ENCODE results near the gene ABCB11.

The ABCB11 gene

GRCh38 chr2:168999668-169000213 is 31.4 kb downstream of the ABCB11 start:
- DNase-seq (ENCODE audit: extremely low spot score): no peak
- TF ChIP-seq HDGF (IDR thresholded peaks at IDR 0.05; ENCODE audit: borderline replicate concordance) (no peak), SP1 (IDR thresholded peaks at IDR 0.05) (no peak)
- ChIA-PET CTCF (no interaction called here), POLR2A (no interaction called here)

- POLR2A ChIA-PET: no interaction called here
- CTCF ChIA-PET: no interaction called here
- DNase-seq (ENCODE audit: extremely low spot score): no peak
- TF ChIP-seq FOXA1 (IDR thresholded peaks at IDR 0.05) (no peak), SUZ12 (IDR thresholded peaks at IDR 0.05) (no peak), CTBP1 (IDR thresholded peaks at IDR 0.05; ENCODE audit: borderline replicate concordance) (no peak), L3MBTL2 (conservative IDR thresholded peaks at IDR 0.05) (no peak), BHLHE40 (IDR thresholded peaks at IDR 0.05; ENCODE audit: borderline replicate concordance) (no peak), SP1 (IDR thresholded peaks at IDR 0.05) (no peak), FOXK2 (IDR thresholded peaks at IDR 0.05) (no peak), ARNT (IDR thresholded peaks at IDR 0.05) (no peak), TARDBP (IDR thresholded peaks at IDR 0.05) (no peak), ZNF384 (IDR thresholded peaks at IDR 0.05) (no peak)
These were observed 32.4 kb downstream of the ABCB11 start for GRCh38 chr2:168998609-168999211.

GRCh38 chr2:168997794-168998193 is 33.3 kb downstream of the ABCB11 start:
- ChIA-PET CTCF (interaction anchor here (0.5 to 1.0 kb wide), 2 partner anchors 23 to 110 kb away, joined by 3 to 4 read pairs; no protein-coding TSS in a partner anchor), POLR2A (interaction anchor here (1.3 kb wide), 1 partner anchor 14 kb away, joined by 3 read pairs; no protein-coding TSS in a partner anchor)
- DNase-seq (ENCODE audit: extremely low spot score): no peak
- TF ChIP-seq PKNOX1 (IDR thresholded peaks at IDR 0.05) (no peak), BHLHE40 (IDR thresholded peaks at IDR 0.05; ENCODE audit: borderline replicate concordance) (no peak), LEF1 (IDR thresholded peaks at IDR 0.05; ENCODE audit: borderline replicate concordance) (no peak), FOXM1 (IDR thresholded peaks at IDR 0.05; ENCODE audit: borderline replicate concordance) (no peak), SP1 (IDR thresholded peaks at IDR 0.05) (no peak), TARDBP (IDR thresholded peaks at IDR 0.05) (no peak), L3MBTL2 (conservative IDR thresholded peaks at IDR 0.05) (no peak), HDGF (IDR thresholded peaks at IDR 0.05; ENCODE audit: borderline replicate concordance) (no peak), SUZ12 (IDR thresholded peaks at IDR 0.05) (no peak), ZNF384 (IDR thresholded peaks at IDR 0.05) (no peak)

GRCh38 chr2:168997118-168997521 is 34.0 kb downstream of the ABCB11 start:
- no peak for TF ChIP-seq SUZ12 (IDR thresholded peaks at IDR 0.05)
- no peak for TF ChIP-seq SP1 (IDR thresholded peaks at IDR 0.05)
- TF ChIP-seq FOXK2 (IDR thresholded peaks at IDR 0.05): no peak
- no peak for TF ChIP-seq FOXA1 (IDR thresholded peaks at IDR 0.05)
- no peak for TF ChIP-seq ARNT (IDR thresholded peaks at IDR 0.05)
- TF ChIP-seq PKNOX1 (IDR thresholded peaks at IDR 0.05): no peak
- TF ChIP-seq L3MBTL2 (conservative IDR thresholded peaks at IDR 0.05): no peak
- no peak for TF ChIP-seq LEF1 (IDR thresholded peaks at IDR 0.05; ENCODE audit: borderline replicate concordance)
- TF ChIP-seq HDGF (IDR thresholded peaks at IDR 0.05; ENCODE audit: borderline replicate concordance): no peak
- TF ChIP-seq TARDBP (IDR thresholded peaks at IDR 0.05): no peak
- TF ChIP-seq ELF4 (IDR thresholded peaks at IDR 0.05): no peak
- no peak for TF ChIP-seq CTBP1 (IDR thresholded peaks at IDR 0.05; ENCODE audit: borderline replicate concordance)
- TF ChIP-seq ZNF384 (IDR thresholded peaks at IDR 0.05): no peak
- TF ChIP-seq FOXM1 (IDR thresholded peaks at IDR 0.05; ENCODE audit: borderline replicate concordance): no peak
- TF ChIP-seq NFRKB (IDR thresholded peaks at IDR 0.05): no peak
- no peak for TF ChIP-seq BHLHE40 (IDR thresholded peaks at IDR 0.05; ENCODE audit: borderline replicate concordance)
- POLR2A ChIA-PET: interaction anchor here (1.3 kb wide), 1 partner anchor 14 kb away, joined by 3 read pairs; no protein-coding TSS in a partner anchor
- no peak for DNase-seq (ENCODE audit: extremely low spot score)
- CTCF ChIA-PET: interaction anchor here (0.5 to 1.0 kb wide), 2 partner anchors 24 to 111 kb away, joined by 3 to 4 read pairs; no protein-coding TSS in a partner anchor

GRCh38 chr2:168995744-168996143 is 35.4 kb downstream of the ABCB11 start:
- POLR2A ChIA-PET: no interaction called here
- DNase-seq (ENCODE audit: extremely low spot score): no peak
- TF ChIP-seq PKNOX1 (IDR thresholded peaks at IDR 0.05) (no peak), BHLHE40 (IDR thresholded peaks at IDR 0.05; ENCODE audit: borderline replicate concordance) (no peak), L3MBTL2 (conservative IDR thresholded peaks at IDR 0.05) (no peak), TARDBP (IDR thresholded peaks at IDR 0.05) (no peak), ZNF384 (IDR thresholded peaks at IDR 0.05) (no peak), FOXK2 (IDR thresholded peaks at IDR 0.05) (no peak), NFRKB (IDR thresholded peaks at IDR 0.05) (no peak), LEF1 (IDR thresholded peaks at IDR 0.05; ENCODE audit: borderline replicate concordance) (no peak), HDGF (IDR thresholded peaks at IDR 0.05; ENCODE audit: borderline replicate concordance) (no peak), SP1 (IDR thresholded peaks at IDR 0.05) (no peak), SUZ12 (IDR thresholded peaks at IDR 0.05) (no peak), FOXA1 (IDR thresholded peaks at IDR 0.05) (no peak), ARNT (IDR thresholded peaks at IDR 0.05) (no peak), FOXM1 (IDR thresholded peaks at IDR 0.05; ENCODE audit: borderline replicate concordance) (no peak), CTBP1 (IDR thresholded peaks at IDR 0.05; ENCODE audit: borderline replicate concordance) (no peak), ELF4 (IDR thresholded peaks at IDR 0.05) (no peak)
- CTCF ChIA-PET: no interaction called here

GRCh38 chr2:168993538-168993937 is 37.6 kb downstream of the ABCB11 start:
- no peak for DNase-seq (ENCODE audit: extremely low spot score)
- POLR2A ChIA-PET: no interaction called here
- TF ChIP-seq FOXM1 (IDR thresholded peaks at IDR 0.05; ENCODE audit: borderline replicate concordance): no peak
- TF ChIP-seq HDGF (IDR thresholded peaks at IDR 0.05; ENCODE audit: borderline replicate concordance): no peak
- no peak for TF ChIP-seq LEF1 (IDR thresholded peaks at IDR 0.05; ENCODE audit: borderline replicate concordance)
- no peak for TF ChIP-seq FOXK2 (IDR thresholded peaks at IDR 0.05)
- CTCF ChIA-PET: no interaction called here

Measured in HEK293T (cell line).